ENCODE data around the gene CDC34.

The CDC34 gene

DNA sequence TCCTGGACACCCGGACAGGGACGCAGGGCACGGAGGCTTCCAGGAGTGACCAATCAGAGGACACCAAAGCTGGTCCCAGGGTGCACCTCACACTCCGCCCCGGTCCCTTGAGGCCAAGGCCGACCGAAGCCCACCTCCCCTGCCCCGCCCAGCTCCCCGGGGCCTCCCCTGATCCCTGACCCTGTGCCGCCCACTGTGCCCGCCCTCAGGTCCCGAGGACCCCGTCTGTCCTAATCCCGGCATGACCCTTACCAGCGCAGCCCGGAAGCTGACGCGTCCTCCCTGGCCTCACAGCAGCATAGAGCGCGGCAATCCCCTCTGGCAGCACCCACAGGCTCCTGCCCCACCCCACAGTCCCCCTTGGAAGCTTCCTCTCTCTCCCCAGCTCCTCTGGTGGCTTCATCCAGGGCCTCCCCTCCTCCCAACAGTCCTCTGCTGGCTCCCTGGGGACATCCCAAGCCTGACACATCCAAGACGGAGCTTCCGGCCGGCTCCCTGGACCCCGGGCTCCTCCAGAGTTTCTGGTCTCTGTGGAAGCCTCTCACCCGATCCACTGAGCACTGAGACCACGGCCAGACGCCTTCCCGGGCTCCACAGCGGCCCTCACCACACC lies 7.4 kb upstream of the CDC34 start:
- no peak for DNase-seq

- no peak for DNase-seq
Measured at GRCh38 chr19:525029-525428, 6.5 kb upstream of the CDC34 start.

DNA sequence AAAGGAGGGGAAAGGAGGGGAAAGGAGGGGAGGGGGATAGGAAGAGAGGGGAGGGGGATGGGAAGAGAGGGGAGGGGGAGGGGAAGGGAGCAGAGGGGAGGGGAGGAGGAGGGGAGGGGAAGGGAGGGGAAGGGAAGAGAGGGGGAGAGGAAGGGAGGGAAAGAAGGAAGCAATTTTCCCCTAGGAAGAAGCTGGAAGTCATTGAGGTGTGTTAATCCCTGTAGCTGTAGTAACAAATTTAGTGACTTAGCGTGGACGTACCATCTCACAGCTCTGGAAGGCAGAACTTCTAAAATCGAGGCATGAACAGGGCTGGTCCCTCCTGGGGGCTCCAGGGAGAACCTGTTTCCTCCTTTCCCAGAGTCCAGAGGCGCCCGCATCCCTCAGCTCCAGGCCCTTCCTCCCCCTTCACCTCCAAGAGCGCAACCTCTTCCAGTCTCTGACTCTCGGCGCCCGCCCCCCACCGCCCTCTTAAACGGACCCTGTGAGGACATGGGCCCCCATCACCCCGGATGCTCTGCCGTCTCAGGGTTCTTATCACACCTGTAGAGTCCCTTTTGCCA lies 5.6 kb upstream of the CDC34 start:
- DNase-seq = no peak

DNA sequence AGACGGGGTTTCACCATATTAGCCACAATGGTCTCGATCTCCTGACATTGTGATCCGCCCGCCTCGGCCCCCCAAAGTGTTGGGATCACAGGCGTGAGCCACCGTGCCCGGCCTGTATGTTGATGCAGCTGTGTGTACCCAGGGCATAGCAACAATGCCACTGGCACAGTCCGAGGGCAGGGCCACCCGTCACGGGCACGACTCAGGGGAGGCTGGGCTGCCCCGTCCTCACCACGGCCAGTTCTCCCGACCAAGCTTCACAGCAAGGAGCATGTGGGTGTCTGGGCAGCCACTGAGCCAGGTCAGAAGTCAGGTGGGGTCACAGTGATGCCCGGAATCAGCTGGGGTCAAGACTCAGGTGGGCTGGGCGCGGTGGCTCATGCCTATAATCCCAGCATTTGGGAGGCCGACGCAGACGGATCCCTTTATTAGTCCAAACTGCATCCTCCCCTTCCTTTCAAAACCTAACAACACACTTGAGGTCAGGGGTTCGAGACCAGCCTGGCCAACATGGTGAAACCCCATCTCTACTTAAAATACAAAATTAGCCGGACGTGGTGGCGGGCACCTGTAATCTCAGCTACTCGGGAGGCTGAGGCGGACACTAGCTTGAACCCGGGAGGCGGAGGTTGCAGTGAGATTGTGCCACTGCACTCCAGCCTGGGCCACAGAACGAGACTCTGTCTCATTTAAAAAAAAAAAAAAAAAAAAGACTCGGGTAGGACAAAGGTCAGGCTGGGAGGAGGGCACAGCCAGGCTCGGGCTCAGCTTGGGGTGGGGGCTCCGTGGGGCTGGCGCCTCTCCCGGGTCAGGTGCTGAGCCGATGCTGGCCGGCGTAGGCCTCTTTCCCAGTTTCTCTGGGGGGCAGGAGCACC lies 1.2 kb upstream of the CDC34 start:
- no peak for DNase-seq

GRCh38 chr19:531009-531752 lies 379 bp upstream of the CDC34 start:
- DNase-seq = peak; percentile 56

- DNase-seq = peak; percentile 44
Measured at GRCh38 chr19:532561-533363, 1.2 kb downstream of the CDC34 start.

DNA sequence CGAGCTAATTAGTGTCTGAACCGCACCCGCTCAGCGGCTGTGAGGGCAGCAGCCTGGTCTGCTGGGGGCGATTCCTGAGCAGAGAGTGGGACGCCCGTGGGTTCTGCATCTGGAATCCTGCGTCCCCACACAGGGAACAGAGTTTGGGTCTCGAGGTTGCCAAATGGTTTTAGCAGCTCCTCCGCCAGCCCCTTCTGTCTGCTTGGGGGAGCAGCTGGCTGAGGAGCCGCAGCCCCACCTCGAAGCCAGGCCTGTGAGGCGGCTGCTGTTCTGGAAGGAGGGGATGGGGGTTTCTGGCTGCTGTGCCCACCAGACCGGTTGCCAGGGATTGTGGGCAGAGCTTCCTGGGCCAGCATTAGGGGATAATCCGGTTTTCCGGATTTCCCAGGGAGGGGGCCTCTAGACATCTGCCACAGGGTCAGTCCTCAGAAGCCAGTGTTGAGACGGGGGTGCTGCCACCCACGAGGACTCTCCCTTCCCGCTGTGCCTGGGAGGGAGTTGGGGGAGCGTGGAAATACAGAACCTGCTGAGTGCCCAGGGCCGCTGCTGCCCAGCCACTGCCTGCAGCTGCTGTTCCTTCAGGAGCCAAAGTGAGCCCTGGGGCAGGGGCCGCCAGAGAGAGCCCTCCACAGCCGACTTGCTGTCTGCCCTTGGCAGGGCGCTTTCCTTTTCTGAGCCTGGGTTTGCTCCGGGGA lies 2.0 kb downstream of the CDC34 start:
- DNase-seq = no peak

- DNase-seq = no peak
Measured at GRCh38 chr19:534088-534487, 2.5 kb downstream of the CDC34 start.

GRCh38 chr19:535017-535835 lies 3.7 kb downstream of the CDC34 start:
- no peak for DNase-seq

GRCh38 chr19:536031-536880 lies 4.7 kb downstream of the CDC34 start:
- DNase-seq = no peak

DNA sequence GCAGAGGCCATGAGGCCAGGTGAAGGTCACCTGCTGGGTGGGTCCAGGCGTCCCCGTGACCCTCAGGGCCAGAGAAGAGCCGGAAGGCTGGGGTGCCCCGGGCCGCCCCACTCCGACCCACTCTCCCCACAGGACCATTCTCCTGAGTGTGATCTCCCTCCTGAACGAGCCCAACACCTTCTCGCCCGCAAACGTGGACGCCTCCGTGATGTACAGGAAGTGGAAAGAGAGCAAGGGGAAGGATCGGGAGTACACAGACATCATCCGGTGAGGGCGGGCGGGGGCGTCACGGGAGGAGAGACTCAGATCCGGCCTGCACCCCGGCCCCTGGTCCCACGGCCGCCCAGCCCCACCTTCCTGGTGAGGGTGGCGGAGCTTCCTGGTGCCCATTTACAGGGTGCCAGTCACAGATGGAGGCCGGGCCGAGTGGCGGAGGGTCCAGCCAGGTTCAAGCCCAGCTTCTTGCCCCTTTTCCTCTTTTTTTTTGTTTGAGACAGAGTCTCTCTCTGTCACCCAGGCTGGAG lies 5.4 kb downstream of the CDC34 start:
- DNase-seq = no peak

- DNase-seq = no peak
Measured at GRCh38 chr19:538641-539428, 7.3 kb downstream of the CDC34 start.

- DNase-seq = no peak
Measured at GRCh38 chr19:539429-540030, 8.0 kb downstream of the CDC34 start.

DNA sequence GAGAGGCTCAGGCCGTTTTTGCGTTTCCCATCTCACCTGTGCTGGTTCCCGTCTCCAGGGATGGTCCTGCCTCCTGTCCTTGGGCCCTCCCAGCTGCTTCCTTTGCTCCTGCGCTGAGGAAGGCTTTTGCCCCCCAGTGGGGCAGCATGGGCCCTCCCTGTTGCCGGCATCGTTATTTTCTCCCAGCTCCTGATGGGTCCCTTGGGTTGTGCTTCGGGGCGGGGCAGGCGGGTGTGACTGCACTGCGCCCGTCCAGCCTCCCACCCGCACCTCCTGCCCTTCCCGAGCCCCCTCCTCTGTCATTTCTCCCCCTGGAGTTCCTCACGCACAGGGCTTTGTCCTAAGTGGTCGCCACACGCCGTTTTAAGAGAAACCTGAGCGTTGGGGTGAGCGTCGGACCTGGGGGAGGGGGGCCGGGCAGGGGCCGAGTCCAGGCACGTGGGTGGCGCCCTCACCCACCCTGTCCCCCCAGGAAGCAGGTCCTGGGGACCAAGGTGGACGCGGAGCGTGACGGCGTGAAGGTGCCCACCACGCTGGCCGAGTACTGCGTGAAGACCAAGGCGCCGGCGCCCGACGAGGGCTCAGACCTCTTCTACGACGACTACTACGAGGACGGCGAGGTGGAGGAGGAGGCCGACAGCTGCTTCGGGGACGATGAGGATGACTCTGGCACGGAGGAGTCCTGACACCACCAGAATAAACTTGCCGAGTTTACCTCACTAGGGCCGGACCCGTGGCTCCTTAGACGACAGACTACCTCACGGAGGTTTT lies 9.5 kb downstream of the CDC34 start:
- no peak for DNase-seq

DNA sequence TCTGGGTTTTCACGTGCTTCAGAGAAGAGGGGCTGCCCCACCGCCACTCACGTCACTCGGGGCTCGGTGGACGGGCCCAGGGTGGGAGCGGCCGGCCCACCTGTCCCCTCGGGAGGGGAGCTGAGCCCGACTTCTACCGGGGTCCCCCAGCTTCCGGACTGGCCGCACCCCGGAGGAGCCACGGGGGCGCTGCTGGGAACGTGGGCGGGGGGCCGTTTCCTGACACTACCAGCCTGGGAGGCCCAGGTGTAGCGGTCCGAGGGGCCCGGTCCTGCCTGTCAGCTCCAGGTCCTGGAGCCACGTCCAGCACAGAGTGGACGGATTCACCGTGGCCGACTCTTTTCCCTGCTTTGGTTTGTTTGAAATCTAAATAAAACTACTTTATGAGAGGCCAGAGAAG lies 10.1 kb downstream of the CDC34 start:
- DNase-seq = no peak

DNA sequence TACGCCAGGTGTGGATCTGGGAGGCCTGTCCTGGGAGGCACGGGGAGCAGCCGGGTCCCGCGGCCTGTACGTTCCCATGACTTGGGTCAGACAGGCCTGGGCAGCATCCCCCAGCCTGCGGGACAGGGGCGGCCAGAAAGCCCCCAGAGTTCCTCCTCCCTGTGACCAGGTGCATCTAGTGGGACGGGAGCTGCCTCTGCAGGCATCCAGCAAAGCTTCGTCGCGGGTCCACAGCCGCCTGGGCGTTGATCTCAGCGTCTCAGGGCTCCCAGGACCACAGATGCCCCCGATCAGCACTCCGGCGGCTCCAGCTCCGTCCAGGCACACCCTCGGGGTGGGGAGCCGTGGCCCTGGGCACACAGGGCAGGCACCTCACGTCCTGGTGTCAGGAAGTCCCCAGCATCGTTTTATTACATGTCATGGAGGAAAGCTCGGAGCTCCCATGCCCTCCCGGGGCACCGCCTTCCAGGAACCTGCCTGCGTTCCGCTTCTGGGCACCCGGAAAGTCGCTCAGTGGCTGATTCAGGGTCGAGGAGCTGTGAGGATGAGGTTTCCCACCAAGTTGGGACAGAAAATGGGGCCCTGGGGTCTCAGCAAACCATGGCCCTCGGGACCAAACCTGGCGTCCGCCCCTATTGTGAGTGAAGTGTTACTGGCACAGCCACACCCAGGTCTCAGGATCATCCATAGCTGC lies 10.8 kb downstream of the CDC34 start:
- no peak for DNase-seq

All from DMS 273 treated with DMSO at 0.1 percent for 48 hours (cell line).